ENCODE data around the gene CCN2.

DNA sequence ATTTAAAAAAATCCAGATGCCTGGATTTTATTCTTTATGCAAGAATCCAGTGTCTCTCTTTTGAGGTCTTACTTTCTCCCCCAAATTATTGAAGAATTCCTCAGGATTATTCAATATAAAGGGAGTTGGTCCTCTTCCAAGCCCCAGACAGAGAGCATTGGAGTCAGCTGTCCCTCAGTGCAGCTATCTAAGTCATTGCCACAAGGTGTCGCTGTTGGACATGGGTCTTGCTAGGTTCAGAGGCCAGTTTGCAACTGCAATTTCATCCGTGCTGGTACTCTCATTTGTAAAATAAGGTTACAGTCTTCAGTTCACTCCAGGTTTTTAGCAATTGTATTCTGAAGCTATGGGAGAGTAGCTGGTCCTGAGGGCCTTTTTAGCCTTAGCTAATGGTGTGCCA is 27.8 kb downstream of the CCN2 start:
- TF ChIP-seq, protein P1, sequence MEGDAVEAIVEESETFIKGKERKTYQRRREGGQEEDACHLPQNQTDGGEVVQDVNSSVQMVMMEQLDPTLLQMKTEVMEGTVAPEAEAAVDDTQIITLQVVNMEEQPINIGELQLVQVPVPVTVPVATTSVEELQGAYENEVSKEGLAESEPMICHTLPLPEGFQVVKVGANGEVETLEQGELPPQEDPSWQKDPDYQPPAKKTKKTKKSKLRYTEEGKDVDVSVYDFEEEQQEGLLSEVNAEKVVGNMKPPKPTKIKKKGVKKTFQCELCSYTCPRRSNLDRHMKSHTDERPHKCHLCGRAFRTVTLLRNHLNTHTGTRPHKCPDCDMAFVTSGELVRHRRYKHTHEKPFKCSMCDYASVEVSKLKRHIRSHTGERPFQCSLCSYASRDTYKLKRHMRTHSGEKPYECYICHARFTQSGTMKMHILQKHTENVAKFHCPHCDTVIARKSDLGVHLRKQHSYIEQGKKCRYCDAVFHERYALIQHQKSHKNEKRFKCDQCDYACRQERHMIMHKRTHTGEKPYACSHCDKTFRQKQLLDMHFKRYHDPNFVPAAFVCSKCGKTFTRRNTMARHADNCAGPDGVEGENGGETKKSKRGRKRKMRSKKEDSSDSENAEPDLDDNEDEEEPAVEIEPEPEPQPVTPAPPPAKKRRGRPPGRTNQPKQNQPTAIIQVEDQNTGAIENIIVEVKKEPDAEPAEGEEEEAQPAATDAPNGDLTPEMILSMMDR (IDR thresholded peaks at IDR 0.05), result peak in 1 of 3 experiments; percentile 15
- TF ChIP-seq POLR2A (IDR thresholded peaks at IDR 0.05) (no peak), POLR2AphosphoS5 (IDR thresholded peaks at IDR 0.05; ENCODE audit: insufficient read depth in 1 of 2, low read depth in 1 of 2) (no peak)

Measured in vagina (tissue), 2 donors.